Tibial nerve (tissue), 4 donors: ENCODE data around the gene EEF1B2.

ENCODE experiments used
- EP300 ChIP-seq, 2 donors: sonication (generic); formaldehyde crosslinking; IDR thresholded peaks; one replicate each; pipeline ENCODE4 v1.6.1; 2017; ENCODE audit warnings: antibody characterized with exemption in 2 of 2, mild to moderate bottlenecking in 1 of 2
- TF ChIP-seq, protein P1 (sequence below), 5 experiments: fragments of 200-600 bp in 3 of 5; fragments of 450-650 bp in 2 of 5; sonication (generic) in 3 of 5; IDR thresholded peaks; one replicate each; pipeline ENCODE4 v1.5.1; 2016 to 2019; ENCODE audit warnings: antibody characterized with exemption in 5 of 5, mild to moderate bottlenecking in 3 of 5, moderate library complexity in 2 of 5

DNA sequence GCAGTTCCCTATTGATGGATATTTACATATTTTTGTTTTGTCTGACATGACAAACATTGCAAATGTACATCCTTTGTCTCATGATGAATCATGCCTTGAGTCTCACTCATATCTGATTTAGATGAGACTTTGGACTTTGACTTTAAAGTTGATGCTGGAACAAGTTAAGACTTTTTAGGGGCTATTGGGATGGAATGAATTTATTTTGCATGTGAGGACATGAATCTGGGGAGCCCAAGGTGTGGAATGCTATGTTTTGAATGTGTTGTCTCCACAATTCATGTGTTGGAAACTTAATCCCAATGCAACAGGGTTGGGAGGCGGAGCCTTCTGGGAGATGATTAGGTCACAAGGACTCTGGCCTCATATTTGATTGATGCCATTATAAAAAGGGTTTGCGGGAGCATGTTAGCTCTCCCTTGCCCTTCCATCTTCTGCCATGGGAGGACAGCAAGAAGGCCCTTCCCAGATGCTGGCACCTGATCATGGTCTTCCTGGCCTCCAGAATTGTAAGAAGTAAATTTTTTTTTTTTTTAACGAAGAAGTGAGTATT lies 44.6 kb upstream of the EEF1B2 start:
- TF ChIP-seq, protein P1, sequence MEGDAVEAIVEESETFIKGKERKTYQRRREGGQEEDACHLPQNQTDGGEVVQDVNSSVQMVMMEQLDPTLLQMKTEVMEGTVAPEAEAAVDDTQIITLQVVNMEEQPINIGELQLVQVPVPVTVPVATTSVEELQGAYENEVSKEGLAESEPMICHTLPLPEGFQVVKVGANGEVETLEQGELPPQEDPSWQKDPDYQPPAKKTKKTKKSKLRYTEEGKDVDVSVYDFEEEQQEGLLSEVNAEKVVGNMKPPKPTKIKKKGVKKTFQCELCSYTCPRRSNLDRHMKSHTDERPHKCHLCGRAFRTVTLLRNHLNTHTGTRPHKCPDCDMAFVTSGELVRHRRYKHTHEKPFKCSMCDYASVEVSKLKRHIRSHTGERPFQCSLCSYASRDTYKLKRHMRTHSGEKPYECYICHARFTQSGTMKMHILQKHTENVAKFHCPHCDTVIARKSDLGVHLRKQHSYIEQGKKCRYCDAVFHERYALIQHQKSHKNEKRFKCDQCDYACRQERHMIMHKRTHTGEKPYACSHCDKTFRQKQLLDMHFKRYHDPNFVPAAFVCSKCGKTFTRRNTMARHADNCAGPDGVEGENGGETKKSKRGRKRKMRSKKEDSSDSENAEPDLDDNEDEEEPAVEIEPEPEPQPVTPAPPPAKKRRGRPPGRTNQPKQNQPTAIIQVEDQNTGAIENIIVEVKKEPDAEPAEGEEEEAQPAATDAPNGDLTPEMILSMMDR (IDR thresholded peaks at IDR 0.05): no peak
- no peak for TF ChIP-seq EP300 (IDR thresholded peaks at IDR 0.05)
